Activated T-helper 17 cell treated with anti-CD3 and anti-CD28 coated beads, Interleukin-2, amount 50 U/mL, for 72 hours (primary cell): ENCODE measurements around the gene MAPT. TPM values are rescaled to one million over a fixed set of nuclear protein-coding genes. Genes with fewer than 3 reads are reported as not detected.
"Not testable (repeated sequence)": the region's sequence is repeated elsewhere in the genome, so short reads cannot be mapped to it uniquely, and the experiment has no call there.

ENCODE experiments used
- ATAC-seq: fragments of 150-1000 bp; cut with Tn5 transposase; replicated peaks from 2 replicates; pipeline ENCODE4 v1.10.0; 2021; ENCODE audit warnings: mild to moderate bottlenecking, moderate library complexity
- H3K27ac Mint-ChIP-seq: one replicate; pipeline ENCODE4 v1.8.0; 2022; ENCODE audit warnings: mixed read lengths
- H3K27me3 Mint-ChIP-seq: one replicate; pipeline ENCODE4 v1.8.0; 2022; ENCODE audit warnings: mixed read lengths
- H3K36me3 Mint-ChIP-seq: one replicate; pipeline ENCODE4 v1.8.0; 2022; ENCODE audit warnings: low read depth, mild to moderate bottlenecking, mixed read lengths
- H3K4me1 Mint-ChIP-seq: one replicate; pipeline ENCODE4 v1.8.0; 2022; ENCODE audit warnings: mixed read lengths
- H3K4me3 Mint-ChIP-seq: one replicate; pipeline ENCODE4 v1.8.0; 2022; ENCODE audit warnings: mild to moderate bottlenecking, mixed read lengths
- H3K9me3 Mint-ChIP-seq: one replicate; pipeline ENCODE4 v1.8.0; 2022; ENCODE audit warnings: mixed read lengths
- total RNA-seq, 2 donors: library from RNA; stranded (reverse); gene quantifications; one replicate each; pipeline ENCODE4 v1.2.3, GENCODE V29; 2022

The MAPT gene
- total RNA-seq, 2 donors from 2014 or later: 0.63 to 4.9 TPM

DNA sequence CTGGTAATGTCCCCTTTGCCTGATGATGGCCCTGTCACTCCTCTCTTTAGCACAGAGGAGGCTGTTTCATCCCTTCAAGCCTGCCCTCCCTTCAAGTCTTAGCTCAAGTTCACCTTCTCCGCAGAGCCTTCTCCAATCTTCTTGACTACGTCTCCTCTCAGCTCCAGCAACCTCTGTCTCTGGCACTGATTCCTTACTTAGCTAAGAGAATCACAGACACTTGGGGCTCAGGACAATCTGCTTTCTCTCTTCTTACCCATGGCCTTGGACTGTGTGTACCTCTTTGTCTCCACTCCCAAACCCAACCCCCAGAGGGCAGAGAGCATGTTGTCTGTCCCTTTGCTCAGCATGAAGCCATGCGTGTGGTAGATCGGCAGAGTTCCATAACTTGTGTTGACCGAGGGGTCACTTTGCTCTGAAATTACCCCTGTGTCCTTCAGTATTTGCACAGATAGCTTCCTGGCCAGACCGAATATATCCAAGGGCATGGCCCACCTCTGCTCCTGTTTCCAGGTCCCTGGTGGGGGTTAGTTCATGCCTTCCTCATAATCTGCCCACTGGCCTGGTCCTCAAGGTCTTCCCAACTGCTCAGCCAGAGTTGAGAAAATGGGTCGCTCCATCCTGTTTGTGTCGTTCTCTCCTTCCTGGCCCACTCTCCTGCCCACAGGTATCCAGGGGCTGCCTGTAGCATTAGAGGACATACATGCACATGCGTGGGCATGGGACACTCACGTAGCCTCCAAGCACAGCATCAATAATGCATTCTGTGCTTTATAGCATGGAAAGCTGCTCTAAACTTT is 41.6 kb downstream of the MAPT start:
- Mint-ChIP-seq H3K27ac (no peak overlapping the region), H3K4me3 (no peak overlapping the region), H3K9me3 (no peaks in the 10 kb centered on the region), H3K27me3 (peaks cover 11% of the 10 kb centered on the region), H3K4me1 (no peaks in the 10 kb centered on the region), H3K36me3 (no peaks in the 10 kb centered on the region)
- no peak for ATAC-seq

GRCh38 chr17:45936610-45937009 is 42.3 kb downstream of the MAPT start:
- ATAC-seq: no peak
- Mint-ChIP-seq H3K4me1 (no peaks in the 10 kb centered on the region), H3K27me3 (peaks cover 11% of the 10 kb centered on the region), H3K9me3 (no peaks in the 10 kb centered on the region), H3K27ac (no peak overlapping the region), H3K36me3 (no peaks in the 10 kb centered on the region), H3K4me3 (no peak overlapping the region)

DNA sequence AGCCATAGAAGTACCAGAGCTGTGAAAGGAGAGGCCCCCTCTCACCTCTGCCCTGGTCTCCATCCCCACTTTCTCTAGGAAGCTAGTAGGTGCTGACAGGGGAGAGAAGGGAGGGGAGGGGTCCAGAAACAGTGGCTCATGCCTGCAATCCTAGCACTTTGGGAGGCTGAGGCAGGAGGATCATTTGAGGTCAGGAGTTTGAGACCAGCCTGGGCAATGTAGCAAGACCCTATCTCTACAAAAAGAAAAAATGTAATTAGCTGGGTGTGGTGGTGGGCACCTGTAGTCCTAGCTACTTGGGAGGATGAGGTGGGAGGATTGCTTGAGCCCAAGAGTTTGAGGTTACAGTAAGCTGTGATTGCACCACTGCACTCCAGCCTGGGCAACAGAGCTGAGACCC is 42.8 kb downstream of the MAPT start:
- H3K9me3 Mint-ChIP-seq, H3K4me1 Mint-ChIP-seq, H3K27ac Mint-ChIP-seq, ATAC-seq, H3K4me3 Mint-ChIP-seq, H3K36me3 Mint-ChIP-seq: not testable (repeated sequence)
- H3K27me3 Mint-ChIP-seq: peaks cover 11% of the 10 kb centered on the region

DNA sequence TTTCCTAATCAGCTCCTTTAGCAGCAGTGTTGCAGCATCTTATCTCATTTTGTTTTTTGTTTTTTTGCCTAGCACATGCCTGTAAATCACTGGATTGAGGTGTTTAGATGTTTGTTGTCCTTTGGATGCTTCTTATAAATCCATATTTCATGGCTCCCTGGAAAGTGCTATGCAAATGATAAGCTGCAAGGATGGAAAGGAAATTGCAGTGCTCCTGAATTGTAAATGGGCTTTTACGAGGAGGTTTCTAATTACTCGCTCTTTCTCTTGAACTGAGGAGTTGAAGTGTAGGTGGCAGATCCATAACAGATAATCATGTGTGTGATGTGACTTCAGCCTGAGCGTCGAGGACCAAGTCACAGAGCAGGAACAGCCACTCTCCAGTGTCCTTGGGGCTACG is 45.0 kb downstream of the MAPT start:
- no peaks in the 10 kb centered on the region for H3K36me3 Mint-ChIP-seq
- ATAC-seq: no peak
- H3K4me3 Mint-ChIP-seq: no peak overlapping the region
- H3K27me3 Mint-ChIP-seq: peaks cover 9% of the 10 kb centered on the region
- H3K9me3 Mint-ChIP-seq: no peaks in the 10 kb centered on the region
- H3K27ac Mint-ChIP-seq: no peak overlapping the region
- no peaks in the 10 kb centered on the region for H3K4me1 Mint-ChIP-seq

DNA sequence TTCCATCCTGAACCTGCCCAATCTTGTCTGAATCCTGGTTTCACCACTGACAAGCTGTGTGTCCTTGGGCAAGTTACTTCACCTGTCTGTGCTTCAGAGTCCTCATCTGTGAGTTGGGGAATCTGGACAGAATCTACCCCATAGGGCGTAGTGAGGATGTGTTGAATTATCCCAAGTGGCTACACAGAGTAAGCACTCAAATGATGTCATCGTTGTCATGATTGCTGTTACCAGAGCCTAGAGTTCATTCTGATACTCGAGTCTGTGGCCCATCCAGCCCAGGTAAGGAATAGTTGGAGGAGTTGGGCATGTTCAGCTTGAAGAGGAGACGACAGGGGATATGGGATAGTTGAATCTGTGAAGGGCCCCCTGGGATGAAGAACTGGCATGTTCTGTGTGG is 45.9 kb downstream of the MAPT start:
- no peak for ATAC-seq
- H3K9me3 Mint-ChIP-seq: no peaks in the 10 kb centered on the region
- peaks cover 9% of the 10 kb centered on the region for H3K27me3 Mint-ChIP-seq
- no peaks in the 10 kb centered on the region for H3K4me1 Mint-ChIP-seq
- no peaks in the 10 kb centered on the region for H3K36me3 Mint-ChIP-seq
- H3K27ac Mint-ChIP-seq: no peak overlapping the region
- H3K4me3 Mint-ChIP-seq: no peak overlapping the region

DNA sequence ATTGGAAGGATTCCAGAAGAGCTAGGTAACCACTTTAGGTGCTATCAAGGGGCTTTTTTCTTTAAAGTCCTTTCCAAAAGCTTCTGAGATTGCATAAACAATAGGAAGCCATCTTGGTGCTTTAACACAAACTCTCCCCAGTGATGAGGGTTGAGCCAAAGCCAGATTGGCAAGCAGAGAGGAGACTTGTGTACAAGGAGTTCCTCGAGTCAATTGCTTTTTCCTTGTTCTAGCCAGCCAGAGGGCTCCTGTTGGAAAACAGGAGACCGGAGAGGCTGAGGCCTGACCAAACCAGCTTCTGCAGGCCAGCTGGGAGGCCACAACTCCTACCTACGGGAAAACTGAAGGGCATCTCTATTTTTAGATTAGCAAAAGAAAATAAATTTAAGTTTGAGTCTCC is 46.5 kb downstream of the MAPT start:
- H3K27ac Mint-ChIP-seq: no peak overlapping the region
- H3K36me3 Mint-ChIP-seq: no peaks in the 10 kb centered on the region
- H3K4me3 Mint-ChIP-seq: no peak overlapping the region
- no peaks in the 10 kb centered on the region for H3K4me1 Mint-ChIP-seq
- no peak for ATAC-seq
- peaks cover 5% of the 10 kb centered on the region for H3K27me3 Mint-ChIP-seq
- H3K9me3 Mint-ChIP-seq: no peaks in the 10 kb centered on the region

DNA sequence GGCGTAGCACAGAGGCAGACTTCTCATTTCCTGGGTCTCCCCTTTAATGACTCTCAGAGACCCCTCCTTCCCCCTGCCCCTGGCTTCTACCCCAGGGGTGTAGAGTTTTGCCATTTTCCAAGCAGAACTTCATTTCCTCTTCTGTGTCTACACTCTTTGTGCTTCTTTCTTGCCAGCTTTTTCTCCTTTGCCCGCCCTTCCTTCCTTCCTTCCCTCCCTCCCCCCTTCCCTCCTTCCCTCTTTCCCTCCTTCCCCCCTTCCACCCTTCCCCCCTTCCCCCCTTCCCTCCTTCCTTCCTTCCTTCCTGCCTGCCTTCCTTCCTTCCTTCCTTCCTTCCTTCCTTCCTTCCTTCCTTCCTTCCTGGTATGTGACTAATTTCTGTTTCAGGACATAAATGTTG is 47.0 kb downstream of the MAPT start:
- Mint-ChIP-seq H3K27ac (no peak overlapping the region), H3K4me3 (no peak overlapping the region), H3K36me3 (no peaks in the 10 kb centered on the region), H3K9me3 (no peaks in the 10 kb centered on the region), H3K27me3 (peaks cover 5% of the 10 kb centered on the region), H3K4me1 (no peaks in the 10 kb centered on the region)
- ATAC-seq: no peak

DNA sequence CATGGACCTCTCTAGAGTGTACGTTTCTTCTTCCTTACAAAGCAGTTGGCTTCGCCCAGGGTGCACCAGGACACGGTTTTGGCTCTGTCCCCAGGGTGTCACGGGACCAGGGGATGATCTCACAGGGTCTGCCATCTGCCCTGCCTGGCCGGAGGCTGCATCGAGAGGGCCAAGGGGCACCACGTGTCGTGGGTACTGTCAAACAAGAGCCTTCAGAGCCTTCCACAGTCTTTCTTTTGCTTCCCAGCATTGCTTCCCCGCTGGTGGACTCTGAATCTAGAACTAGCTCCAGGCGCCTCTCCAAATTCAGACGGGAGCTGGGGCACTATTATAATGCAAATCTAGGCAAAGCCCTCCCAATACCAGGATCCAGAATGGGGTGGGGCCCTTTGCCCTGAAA is 47.9 kb downstream of the MAPT start:
- H3K4me3 Mint-ChIP-seq: no peak overlapping the region
- H3K36me3 Mint-ChIP-seq: no peaks in the 10 kb centered on the region
- no peaks in the 10 kb centered on the region for H3K9me3 Mint-ChIP-seq
- no peaks in the 10 kb centered on the region for H3K4me1 Mint-ChIP-seq
- ATAC-seq: no peak
- no peak overlapping the region for H3K27ac Mint-ChIP-seq
- peaks cover 5% of the 10 kb centered on the region for H3K27me3 Mint-ChIP-seq

- no peak overlapping the region for H3K4me3 Mint-ChIP-seq
Measured at GRCh38 chr17:45946841-45947256, 52.5 kb downstream of the MAPT start.

DNA sequence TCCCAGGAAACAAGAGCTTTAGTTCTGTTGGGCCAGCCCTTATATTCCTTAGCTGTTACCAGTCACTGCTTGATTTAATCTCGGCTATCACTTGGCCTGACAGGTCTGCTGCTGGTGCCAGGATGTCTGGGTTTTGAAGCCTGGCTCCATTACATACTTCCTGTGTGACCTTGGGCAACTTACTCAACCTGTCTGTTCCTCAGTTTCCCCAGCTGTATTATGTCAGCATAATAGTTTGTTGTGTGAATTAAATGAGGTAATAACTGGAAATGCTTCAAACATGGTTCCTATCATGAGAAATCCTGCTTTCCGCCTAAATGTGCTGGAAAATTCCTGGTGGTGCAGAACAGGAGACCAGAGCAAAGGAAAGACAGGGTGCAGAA is 54.1 kb downstream of the MAPT start:
- H3K9me3 Mint-ChIP-seq: no peaks in the 10 kb centered on the region
- H3K27me3 Mint-ChIP-seq: peaks cover 15% of the 10 kb centered on the region
- no peak for ATAC-seq
- no peak overlapping the region for H3K27ac Mint-ChIP-seq
- peak overlapping the region; percentile 36 for H3K4me3 Mint-ChIP-seq
- H3K36me3 Mint-ChIP-seq: no peaks in the 10 kb centered on the region
- no peaks in the 10 kb centered on the region for H3K4me1 Mint-ChIP-seq

More at GRCh38 chr17:45946841-45947256, 52.5 kb downstream of the MAPT start:
- H3K36me3 Mint-ChIP-seq: no peaks in the 10 kb centered on the region
- peaks cover 15% of the 10 kb centered on the region for H3K27me3 Mint-ChIP-seq
- ATAC-seq: no peak
- H3K9me3 Mint-ChIP-seq: no peaks in the 10 kb centered on the region
- no peaks in the 10 kb centered on the region for H3K4me1 Mint-ChIP-seq
- no peak overlapping the region for H3K27ac Mint-ChIP-seq

GRCh38 chr17:45948881-45949624 is 54.7 kb downstream of the MAPT start:
- Mint-ChIP-seq H3K36me3 (no peaks in the 10 kb centered on the region), H3K4me1 (no peaks in the 10 kb centered on the region), H3K9me3 (no peaks in the 10 kb centered on the region), H3K4me3 (peak overlapping the region; percentile 36), H3K27me3 (peaks cover 15% of the 10 kb centered on the region), H3K27ac (no peak overlapping the region)
- ATAC-seq: peak; percentile 97

- Mint-ChIP-seq H3K9me3 (no peaks in the 10 kb centered on the region), H3K27me3 (peaks cover 15% of the 10 kb centered on the region), H3K27ac (no peak overlapping the region), H3K36me3 (no peaks in the 10 kb centered on the region), H3K4me3 (no peak overlapping the region), H3K4me1 (no peaks in the 10 kb centered on the region)
- no peak for ATAC-seq
Measured at GRCh38 chr17:45949755-45950320, 55.5 kb downstream of the MAPT start.

- Mint-ChIP-seq H3K9me3 (no peaks in the 10 kb centered on the region), H3K4me3 (no peak overlapping the region), H3K36me3 (no peaks in the 10 kb centered on the region), H3K27ac (no peak overlapping the region), H3K4me1 (no peaks in the 10 kb centered on the region), H3K27me3 (peaks cover 15% of the 10 kb centered on the region)
- no peak for ATAC-seq
Measured at GRCh38 chr17:45950888-45951287, 56.5 kb downstream of the MAPT start.

DNA sequence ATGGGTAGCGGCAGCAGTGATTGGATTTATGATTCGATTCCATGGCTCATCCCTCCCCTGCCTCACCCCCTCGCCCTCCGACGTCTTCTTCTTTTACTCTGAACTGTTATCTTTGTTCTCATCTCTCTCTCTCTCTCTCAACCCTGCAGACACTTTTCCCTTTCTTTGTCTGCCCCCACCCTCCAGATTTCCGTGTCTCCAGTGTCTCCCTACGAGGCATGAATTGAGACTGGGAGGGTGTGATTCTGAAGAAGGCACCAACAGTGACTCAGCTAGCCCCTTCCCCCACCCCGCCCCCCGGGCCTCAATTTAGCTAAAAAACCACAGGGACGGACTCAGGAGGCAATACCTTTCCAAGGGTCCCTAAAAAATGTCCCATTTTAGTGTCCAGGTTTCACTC is 57.0 kb downstream of the MAPT start:
- ATAC-seq: no peak
- peaks cover 15% of the 10 kb centered on the region for H3K27me3 Mint-ChIP-seq
- no peaks in the 10 kb centered on the region for H3K36me3 Mint-ChIP-seq

GRCh38 chr17:45951941-45952340 is 57.6 kb downstream of the MAPT start:
- Mint-ChIP-seq H3K4me1 (no peaks in the 10 kb centered on the region), H3K27ac (no peak overlapping the region), H3K27me3 (peaks cover 15% of the 10 kb centered on the region), H3K9me3 (no peaks in the 10 kb centered on the region), H3K36me3 (no peaks in the 10 kb centered on the region), H3K4me3 (no peak overlapping the region)
- ATAC-seq: no peak

More for the DNA sequence above, 57.0 kb downstream of the MAPT start:
- no peak overlapping the region for H3K27ac Mint-ChIP-seq
- no peaks in the 10 kb centered on the region for H3K9me3 Mint-ChIP-seq
- H3K4me1 Mint-ChIP-seq: no peaks in the 10 kb centered on the region
- H3K4me3 Mint-ChIP-seq: no peak overlapping the region
